Hematopoietic multipotent progenitor cell treated with erythropoietin and hydrocortisone succinate and interleukin-3 and kit ligand, for 15 days (in vitro differentiated cells): ENCODE measurements around the gene SSH2.
"Not testable (repeated sequence)": the region's sequence is repeated elsewhere in the genome, so short reads cannot be mapped to it uniquely, and the experiment has no call there.

ENCODE experiments used
- DNase-seq: peaks from one replicate; pipeline ENCODE4 v3.0.0-alpha.2; 2015; ENCODE audit warnings: low spot score

SSH2 gene

GRCh38 chr17:29705386-29705785 lies 224.6 kb downstream of the SSH2 start:
- no peak for DNase-seq

DNA sequence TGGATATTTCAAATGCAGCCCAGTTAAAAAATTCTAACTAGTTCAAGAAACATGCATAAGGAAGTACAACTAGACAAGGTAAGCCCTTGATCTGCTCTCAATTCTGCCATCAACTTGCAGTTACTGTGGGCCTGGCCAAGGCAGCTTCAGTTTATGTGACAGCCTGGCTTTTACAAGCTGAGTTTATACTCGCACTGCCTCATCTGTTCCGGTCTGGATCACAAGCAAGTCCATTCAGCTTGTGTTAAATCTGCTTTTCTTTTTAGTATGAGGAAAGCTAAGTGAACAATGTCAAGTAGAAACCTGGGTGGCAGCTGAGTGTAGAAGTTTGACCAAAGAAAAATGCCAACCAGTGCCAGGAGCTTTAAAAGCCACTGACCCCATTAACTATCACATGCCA lies 230.7 kb downstream of the SSH2 start:
- DNase-seq: no peak

GRCh38 chr17:29698837-29699236 lies 231.2 kb downstream of the SSH2 start:
- DNase-seq: no peak

DNA sequence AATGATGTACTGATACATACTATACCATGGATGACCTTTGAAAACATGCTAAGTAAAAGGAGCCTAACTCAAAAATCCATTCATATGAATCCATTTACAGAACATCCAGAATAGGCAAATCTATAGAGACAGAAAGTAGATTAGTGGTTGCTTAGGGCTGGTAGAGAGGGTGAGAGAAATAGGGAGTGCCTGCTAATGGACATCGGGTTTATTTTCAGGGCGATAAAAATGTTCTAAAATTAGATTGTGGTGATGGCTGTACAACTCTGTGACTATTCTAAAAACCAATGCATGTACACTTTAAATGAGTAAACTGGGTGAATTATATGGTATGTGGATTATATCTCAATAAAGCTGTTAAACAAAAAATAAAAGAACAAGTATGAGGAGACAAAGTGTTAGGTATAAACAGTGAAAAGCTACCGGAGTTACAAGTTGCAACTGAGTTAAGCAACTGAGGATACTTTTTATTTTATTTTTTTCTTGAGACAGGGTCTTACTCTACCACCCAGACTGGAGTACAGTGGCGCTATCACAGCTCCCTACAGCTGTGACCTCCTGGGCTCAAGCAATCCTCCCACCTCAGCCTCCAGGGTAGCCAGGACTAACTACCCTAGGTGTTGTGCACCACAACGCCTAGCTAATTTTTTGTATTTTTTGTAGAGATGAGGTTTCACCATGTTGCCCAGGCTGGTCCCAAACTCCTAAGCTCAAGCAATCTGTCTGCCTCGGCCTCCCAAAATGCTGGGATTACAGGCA lies 231.8 kb downstream of the SSH2 start:
- no peak for DNase-seq

GRCh38 chr17:29697371-29697770 lies 232.7 kb downstream of the SSH2 start:
- DNase-seq: no peak

DNA sequence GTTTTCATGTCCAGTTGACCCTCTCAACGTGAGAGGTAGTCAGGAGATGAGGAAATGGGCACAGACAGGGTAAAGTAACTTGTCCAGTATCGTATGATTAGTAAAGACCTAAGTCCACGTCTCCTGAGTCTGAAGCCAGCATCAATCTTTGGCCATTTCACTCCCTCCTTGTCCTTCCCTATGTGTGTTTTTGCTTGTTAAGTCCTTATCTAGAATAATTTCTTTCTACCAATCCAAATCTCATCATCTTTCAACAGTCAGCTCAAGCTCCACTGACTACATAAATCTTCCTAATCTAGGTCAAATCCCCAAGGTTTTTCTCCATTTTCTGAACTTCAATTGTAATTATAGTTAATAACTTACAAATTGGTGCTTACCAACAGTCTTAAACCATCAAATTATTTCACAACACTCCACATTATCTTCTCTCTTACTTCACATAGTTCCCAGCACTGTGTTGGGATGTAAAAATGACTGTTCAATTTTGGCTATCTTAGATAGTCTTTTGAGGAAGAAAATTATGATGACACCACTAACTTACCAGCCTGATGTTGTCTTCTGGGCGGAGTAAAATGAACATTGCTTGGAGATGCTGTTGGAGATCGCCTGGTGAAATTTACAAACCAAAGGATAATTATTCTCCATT lies 235.0 kb downstream of the SSH2 start:
- no peak for DNase-seq

GRCh38 chr17:29693751-29694150 lies 236.3 kb downstream of the SSH2 start:
- no peak for DNase-seq

DNA sequence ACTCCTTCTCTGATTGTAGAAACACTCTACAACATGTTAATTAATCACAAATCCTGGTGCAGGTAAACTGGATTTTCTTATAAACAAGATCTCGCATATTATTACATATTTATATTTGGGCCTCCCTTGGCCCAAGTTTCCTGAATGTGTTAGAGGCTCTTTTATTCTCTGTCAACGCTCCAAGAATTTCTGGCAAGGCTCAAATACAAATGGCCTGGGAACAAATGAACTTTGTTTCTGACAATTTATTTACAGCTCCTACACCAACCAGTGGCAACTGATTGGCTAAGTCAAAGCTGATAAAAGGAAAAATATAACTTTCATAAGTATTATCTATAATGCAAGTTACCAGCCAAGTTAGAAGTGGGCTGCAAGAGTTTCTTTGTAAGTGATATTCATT lies 242.4 kb downstream of the SSH2 start:
- no peak for DNase-seq

- no peak for DNase-seq
These were observed 242.9 kb downstream of the SSH2 start for GRCh38 chr17:29686993-29687590.

GRCh38 chr17:29683481-29683880 lies 246.5 kb downstream of the SSH2 start:
- DNase-seq: no peak

- no peak for DNase-seq
These were observed 247.0 kb downstream of the SSH2 start for GRCh38 chr17:29682987-29683386.

DNA sequence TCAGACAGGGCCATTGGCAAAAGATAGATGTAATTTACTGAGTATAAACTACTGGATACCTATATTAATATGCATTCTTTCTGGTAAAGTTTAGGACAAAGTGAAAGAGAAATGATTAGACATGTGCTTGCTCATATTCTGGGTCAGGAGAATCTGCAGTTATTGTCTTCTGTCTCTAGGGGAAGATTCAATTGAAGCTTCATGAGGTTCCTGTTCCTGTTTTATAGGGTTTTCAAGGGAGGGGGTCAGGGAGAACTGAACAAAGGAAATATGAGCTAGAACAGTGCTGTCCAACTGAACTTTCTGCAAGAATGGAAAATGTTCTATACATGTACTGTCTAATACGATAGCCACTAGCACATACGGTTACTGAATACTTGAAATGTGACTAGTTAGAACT lies 248.0 kb downstream of the SSH2 start:
- no peak for DNase-seq

- peak; percentile 45 for DNase-seq
These were observed 252.2 kb downstream of the SSH2 start for GRCh38 chr17:29677824-29678223.

- peak; percentile 17 for DNase-seq
These were observed 252.7 kb downstream of the SSH2 start for GRCh38 chr17:29677221-29677791.

DNA sequence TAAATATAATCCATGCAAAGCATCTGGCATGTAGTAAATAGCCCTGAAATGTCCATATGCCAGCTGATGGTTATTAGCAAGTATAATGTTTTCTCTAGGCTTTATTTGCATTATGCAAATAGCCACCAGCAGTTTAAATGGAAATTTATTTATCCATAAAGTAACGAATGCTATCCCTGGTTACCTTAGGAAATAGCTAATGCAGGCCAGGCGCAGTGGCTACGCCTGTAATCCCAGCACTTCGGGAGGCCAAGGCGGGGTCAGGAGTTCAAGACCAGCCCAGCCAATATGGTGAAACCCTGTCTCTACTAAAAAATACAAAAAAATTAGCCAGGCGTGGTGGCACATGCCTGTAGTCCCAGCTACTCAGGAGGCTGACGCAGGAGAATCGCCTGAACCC lies 254.1 kb downstream of the SSH2 start:
- not testable (repeated sequence) for DNase-seq

- DNase-seq: no peak
These were observed 255.7 kb downstream of the SSH2 start for GRCh38 chr17:29674281-29674680.

- DNase-seq: no peak
These were observed 258.4 kb downstream of the SSH2 start for GRCh38 chr17:29671661-29672060.

DNA sequence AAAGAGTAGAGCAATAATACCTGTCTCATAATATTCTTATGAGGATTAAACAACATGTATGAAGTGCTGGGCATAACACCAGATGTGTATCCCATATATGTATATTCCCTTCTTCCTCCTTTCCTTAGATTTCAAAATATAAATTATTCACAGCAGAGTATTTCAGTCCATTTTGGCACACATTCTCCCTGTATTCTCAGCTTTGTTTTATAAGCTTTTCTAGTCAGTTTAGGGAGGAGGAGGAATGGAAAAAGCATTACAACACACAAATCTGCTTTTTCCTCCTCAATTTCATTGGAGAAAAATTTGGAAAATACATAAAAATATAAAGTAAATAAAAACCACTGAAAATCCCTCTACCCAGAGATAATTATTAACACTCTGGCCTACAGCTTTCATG lies 260.8 kb downstream of the SSH2 start:
- no peak for DNase-seq

GRCh38 chr17:29667969-29668368 lies 262.1 kb downstream of the SSH2 start:
- no peak for DNase-seq

DNA sequence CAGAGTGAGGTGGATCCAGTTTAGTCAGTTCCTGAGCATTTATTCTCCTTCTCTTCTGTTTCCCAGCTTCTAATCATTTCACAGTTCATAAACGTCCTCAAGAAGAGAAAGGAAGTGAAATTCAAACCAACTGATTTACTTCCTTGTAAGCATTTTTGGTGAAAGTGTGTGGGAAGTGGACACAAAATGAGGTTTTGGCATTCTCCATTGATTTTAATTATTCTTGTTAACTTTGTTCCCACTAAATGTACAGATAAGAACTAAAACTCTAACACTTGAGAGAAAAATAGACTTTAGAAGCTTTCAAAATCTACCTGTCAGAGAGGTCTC lies 264.6 kb downstream of the SSH2 start:
- DNase-seq: no peak

DNA sequence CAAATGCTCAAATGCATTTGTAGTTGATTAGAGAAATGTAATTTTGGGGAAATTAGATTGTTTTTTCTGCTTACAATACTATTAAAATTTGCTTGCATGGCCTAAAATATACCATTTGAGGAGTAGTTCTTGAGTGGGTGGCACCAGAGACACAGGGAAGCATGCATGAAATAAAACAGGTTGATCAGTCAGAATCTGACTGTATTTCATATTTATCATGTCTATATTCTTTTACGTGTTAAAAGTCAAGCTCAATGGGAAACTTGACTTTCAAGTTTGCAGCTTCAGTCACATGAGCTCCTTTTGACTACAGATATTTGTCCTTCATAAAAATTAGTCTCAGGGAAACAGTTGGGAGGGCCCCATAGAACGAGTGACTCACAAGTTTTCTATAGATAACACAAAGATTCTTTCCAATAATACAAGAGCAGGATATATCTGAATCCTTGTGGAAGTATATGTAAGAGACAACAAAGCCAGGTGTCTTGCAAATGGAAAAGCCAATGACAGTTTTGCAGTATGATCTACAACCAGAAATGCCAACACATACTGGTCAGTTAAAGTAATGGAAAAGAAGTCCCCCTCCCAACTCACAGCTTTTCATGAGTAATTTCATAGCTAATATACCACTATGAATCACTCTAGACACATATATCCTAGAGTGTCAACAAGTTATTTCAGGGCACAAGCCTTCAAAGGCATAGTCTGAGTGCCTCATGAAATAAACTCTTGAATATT lies 265.1 kb downstream of the SSH2 start:
- DNase-seq: no peak

DNA sequence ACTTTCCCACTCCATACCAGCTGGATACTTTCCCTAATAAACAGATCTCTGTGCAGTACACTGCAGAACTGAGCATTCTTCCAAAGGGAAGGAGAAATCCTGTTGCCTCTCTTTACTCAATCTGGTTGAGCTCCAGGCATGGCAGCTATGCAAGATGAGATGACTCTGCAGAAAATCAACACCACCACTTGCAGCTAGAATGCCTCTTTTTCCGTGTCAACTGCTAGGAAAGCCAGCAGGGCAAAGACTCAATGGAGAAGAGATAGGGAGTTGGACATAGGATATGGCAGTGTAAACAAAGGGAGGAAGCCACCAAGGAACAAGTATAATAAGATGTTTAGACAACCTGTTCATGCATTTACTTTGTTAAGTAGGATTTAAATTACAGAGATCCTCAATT lies 266.9 kb downstream of the SSH2 start:
- DNase-seq: no peak

DNA sequence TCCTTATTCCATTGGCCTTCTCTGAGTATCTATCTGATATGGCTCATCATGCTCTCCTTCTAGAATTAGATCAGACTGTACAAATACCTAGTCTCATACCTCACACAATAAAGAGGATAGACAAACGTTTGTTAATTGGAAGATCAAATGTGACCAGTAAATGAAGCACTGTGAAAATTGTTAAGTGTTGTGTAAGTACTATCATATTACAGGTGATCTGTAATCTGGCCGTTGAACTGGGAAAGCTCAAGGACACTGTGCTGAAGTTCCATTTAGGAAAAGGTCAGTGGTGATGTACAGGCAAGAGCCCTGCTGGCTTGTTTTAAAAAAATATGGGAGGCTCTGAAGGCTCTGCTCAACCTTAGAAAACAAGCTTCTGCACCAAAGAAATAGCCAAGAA lies 268.8 kb downstream of the SSH2 start:
- no peak for DNase-seq
